DOHH2 (cell line): ENCODE data around the gene URGCP.

Source experiments
- EZH2phosphoT487 ChIP-seq: fragments of 200-600 bp; sonication (generic); IDR thresholded peaks from 2 replicates; pipeline ENCODE4 v1.6.1; 2017; ENCODE audit warnings: borderline replicate concordance, mild to moderate bottlenecking, antibody characterized with exemption, low read length, moderate library complexity, mixed read lengths
- TF ChIP-seq, protein P1 (sequence below): fragments of 200-600 bp; sonication (generic); IDR thresholded peaks from one replicate; pipeline ENCODE4 v1.5.1; 2014; ENCODE audit warnings: antibody characterized with exemption, mild to moderate bottlenecking, low read depth, low read length; ENCODE audit not compliant: poor library complexity, severe bottlenecking

DNA sequence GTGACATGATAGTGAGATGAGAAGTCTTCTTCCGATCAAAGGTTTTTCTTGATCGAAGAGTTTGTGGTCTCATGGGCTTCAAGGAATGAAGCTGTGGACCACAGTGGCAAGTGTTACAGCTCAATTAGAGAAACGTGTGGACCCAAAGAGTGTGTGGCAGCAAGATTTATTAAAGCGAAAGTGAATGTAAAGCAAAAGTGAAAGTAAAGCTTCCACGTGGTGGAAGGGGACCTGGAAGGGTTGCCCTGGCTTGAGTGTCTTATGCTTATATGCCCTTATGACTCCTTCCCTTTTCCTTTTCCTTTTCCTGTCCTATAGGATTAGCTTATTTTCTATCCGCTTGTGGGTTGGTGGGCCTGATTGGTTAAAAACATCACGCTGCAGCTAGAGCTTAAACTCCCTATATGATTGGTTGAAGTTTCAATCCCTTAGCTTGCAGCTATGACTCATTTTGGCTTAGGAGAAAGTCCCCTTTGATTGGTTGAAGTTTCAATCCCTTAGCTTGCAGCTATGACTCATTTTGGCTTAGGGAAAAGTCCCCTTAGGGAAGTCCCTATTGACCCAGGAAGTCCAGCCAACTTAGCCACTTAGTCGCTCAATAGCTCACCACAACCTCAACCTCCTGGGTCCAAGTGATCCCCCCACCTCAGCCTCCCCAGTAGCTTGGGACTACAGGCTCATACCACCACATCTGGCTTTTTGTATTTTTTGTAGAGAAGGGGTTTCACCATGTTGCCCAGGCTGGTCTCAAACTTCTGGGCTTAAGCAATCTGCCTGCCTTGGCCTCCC, 71.7 kb downstream of the URGCP start:
- TF ChIP-seq, protein P1, sequence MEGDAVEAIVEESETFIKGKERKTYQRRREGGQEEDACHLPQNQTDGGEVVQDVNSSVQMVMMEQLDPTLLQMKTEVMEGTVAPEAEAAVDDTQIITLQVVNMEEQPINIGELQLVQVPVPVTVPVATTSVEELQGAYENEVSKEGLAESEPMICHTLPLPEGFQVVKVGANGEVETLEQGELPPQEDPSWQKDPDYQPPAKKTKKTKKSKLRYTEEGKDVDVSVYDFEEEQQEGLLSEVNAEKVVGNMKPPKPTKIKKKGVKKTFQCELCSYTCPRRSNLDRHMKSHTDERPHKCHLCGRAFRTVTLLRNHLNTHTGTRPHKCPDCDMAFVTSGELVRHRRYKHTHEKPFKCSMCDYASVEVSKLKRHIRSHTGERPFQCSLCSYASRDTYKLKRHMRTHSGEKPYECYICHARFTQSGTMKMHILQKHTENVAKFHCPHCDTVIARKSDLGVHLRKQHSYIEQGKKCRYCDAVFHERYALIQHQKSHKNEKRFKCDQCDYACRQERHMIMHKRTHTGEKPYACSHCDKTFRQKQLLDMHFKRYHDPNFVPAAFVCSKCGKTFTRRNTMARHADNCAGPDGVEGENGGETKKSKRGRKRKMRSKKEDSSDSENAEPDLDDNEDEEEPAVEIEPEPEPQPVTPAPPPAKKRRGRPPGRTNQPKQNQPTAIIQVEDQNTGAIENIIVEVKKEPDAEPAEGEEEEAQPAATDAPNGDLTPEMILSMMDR: no peak
- TF ChIP-seq EZH2phosphoT487: no peak
